ENCODE data around the gene ARHGEF5. TPM values are rescaled to one million over a fixed set of nuclear protein-coding genes. Genes with fewer than 3 reads are reported as not detected.

The ARHGEF5 gene
- polyA plus RNA-seq, 3 donors = 0.04 to 0.11 TPM; not detected in 1

GRCh38 chr7:144428431-144428830, 73.2 kb downstream of the ARHGEF5 start:
- Mint-ChIP-seq H3K27me3 (ENCODE audit: low read depth in 3 of 3) (peaks cover 0 to 4% (median 4%) of the 10 kb centered on the region in 3 donors), H3K27ac (no peak overlapping the region), H3K9me3 (peaks cover 19 to 41% (median 34%) of the 10 kb centered on the region in 7 donors), H3K4me3 (no peak overlapping the region), H3K4me1 (no peaks in the 10 kb centered on the region), H3K36me3 (no peaks in the 10 kb centered on the region)
- no peak overlapping the region for H3K9ac ChIP-seq (ENCODE audit: insufficient read depth, low read length, poor library complexity, severe bottlenecking)
- TF ChIP-seq, protein P1, sequence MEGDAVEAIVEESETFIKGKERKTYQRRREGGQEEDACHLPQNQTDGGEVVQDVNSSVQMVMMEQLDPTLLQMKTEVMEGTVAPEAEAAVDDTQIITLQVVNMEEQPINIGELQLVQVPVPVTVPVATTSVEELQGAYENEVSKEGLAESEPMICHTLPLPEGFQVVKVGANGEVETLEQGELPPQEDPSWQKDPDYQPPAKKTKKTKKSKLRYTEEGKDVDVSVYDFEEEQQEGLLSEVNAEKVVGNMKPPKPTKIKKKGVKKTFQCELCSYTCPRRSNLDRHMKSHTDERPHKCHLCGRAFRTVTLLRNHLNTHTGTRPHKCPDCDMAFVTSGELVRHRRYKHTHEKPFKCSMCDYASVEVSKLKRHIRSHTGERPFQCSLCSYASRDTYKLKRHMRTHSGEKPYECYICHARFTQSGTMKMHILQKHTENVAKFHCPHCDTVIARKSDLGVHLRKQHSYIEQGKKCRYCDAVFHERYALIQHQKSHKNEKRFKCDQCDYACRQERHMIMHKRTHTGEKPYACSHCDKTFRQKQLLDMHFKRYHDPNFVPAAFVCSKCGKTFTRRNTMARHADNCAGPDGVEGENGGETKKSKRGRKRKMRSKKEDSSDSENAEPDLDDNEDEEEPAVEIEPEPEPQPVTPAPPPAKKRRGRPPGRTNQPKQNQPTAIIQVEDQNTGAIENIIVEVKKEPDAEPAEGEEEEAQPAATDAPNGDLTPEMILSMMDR (IDR thresholded peaks at IDR 0.05) = no peak
- H3K36me3 ChIP-seq (replicated peaks in 1 of 2; ENCODE audit: control insufficient read depth in 1 of 2, insufficient read depth in 2 of 2, low read length in 2 of 2) = no peaks in the 10 kb centered on the region
- no peak overlapping the region for H3K27ac ChIP-seq (ENCODE audit: low read depth in 1 of 2, low read length in 2 of 2)
- H4K20me1 ChIP-seq (ENCODE audit: insufficient read depth, low read length) = no peaks in the 10 kb centered on the region
- no peak overlapping the region for H2AFZ ChIP-seq (ENCODE audit: insufficient read depth, low read depth, low read length, poor library complexity, severe bottlenecking)
- no peak overlapping the region for H3K4me2 ChIP-seq (replicated peaks; ENCODE audit: extremely low read depth, low read length, poor library complexity, severe bottlenecking)
- no peak for DNase-seq
- no peaks in the 10 kb centered on the region for H3K79me2 ChIP-seq (ENCODE audit: insufficient read depth, low read length)
- no peak overlapping the region for H3K4me3 ChIP-seq (replicated peaks in 1 of 3; ENCODE audit: low read depth in 2 of 3, low read length in 3 of 3)
- no CpG with 5 or more reads among the region's 2 CpGs for WGBS (ENCODE audit: insufficient coverage)
- no peaks in the 10 kb centered on the region for H3K4me1 ChIP-seq (ENCODE audit: control insufficient read depth in 1 of 2, insufficient read depth in 2 of 2, low read length in 2 of 2)
- intact Hi-C loops (cut with micrococcal nuclease) = no loop called here
- H3K27me3 ChIP-seq (ENCODE audit: control insufficient read depth in 2 of 2, insufficient read depth in 2 of 2, low read length in 2 of 2) = no peaks in the 10 kb centered on the region
- peaks cover 17 to 27% of the 10 kb centered on the region in 2 donors for H3K9me3 ChIP-seq (replicated peaks in 1 of 2; ENCODE audit: control insufficient read depth in 1 of 2, insufficient read depth in 1 of 2, low read length in 2 of 2)

Other genes starting within 250 kb of the ARHGEF5 start
- not detected for gene OR2A2, start 245.8 kb upstream of the ARHGEF5 start, polyA plus RNA-seq
- not detected for gene OR2A14, start 232.2 kb upstream of the ARHGEF5 start, polyA plus RNA-seq
- gene CTAGE4, start 171.9 kb upstream of the ARHGEF5 start, polyA plus RNA-seq = not detected
- under 1 TPM; 0.05 to 0.64 (median 0.10) TPM for gene ARHGEF35, start 159.6 kb upstream of the ARHGEF5 start, polyA plus RNA-seq
- gene OR2A42, start 115.8 kb upstream of the ARHGEF5 start, polyA plus RNA-seq = not detected
- gene OR2A7, start 90.6 kb upstream of the ARHGEF5 start, polyA plus RNA-seq = not detected
- gene CTAGE8, start 86.1 kb upstream of the ARHGEF5 start, polyA plus RNA-seq = not detected
- gene OR2A1, start 43.0 kb upstream of the ARHGEF5 start, polyA plus RNA-seq = not detected
- not detected for gene NOBOX, start 48.3 kb downstream of the ARHGEF5 start, polyA plus RNA-seq